ENCODE results near the gene COL5A2.

The COL5A2 gene

DNA sequence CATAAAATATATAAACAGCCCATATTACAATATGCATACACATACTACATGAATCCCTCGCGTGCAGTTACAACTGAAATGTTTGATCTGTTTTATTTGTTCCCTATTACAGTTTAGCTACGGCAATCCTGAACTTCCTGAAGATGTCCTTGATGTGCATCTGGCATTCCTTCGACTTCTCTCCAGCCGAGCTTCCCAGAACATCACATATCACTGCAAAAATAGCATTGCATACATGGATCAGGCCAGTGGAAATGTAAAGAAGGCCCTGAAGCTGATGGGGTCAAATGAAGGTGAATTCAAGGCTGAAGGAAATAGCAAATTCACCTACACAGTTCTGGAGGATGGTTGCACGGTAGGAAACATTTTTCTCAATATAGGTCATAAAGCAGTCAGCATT is 169.0 kb downstream of the COL5A2 start:
- no peak overlapping the region for H3K4me3 ChIP-seq (ENCODE audit: low read depth, low read length)

DNA sequence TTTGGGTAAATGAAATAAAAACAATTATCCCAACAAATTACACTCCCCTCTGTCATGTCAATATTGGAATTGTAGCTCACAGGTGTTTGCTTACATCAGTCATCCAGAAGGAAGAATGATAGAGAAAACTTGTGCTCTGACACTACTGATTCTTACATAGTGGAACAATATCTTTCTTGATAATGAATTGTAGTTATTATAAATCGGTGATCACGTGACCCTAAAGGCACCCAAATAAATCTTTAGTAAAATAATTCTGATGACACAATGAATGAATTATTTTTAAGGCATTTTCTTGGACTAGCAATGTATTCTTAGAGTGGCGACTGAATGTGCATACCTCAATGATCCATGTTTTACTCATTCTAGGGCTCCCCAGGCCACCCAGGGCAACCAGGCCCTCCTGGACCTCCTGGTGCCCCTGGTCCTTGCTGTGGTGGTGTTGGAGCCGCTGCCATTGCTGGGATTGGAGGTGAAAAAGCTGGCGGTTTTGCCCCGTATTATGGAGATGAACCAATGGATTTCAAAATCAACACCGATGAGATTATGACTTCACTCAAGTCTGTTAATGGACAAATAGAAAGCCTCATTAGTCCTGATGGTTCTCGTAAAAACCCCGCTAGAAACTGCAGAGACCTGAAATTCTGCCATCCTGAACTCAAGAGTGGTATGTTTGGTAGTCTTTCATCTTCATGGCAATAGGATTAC is 170.9 kb downstream of the COL5A2 start:
- H3K4me3 ChIP-seq (ENCODE audit: low read depth, low read length), result no peak overlapping the region

DNA sequence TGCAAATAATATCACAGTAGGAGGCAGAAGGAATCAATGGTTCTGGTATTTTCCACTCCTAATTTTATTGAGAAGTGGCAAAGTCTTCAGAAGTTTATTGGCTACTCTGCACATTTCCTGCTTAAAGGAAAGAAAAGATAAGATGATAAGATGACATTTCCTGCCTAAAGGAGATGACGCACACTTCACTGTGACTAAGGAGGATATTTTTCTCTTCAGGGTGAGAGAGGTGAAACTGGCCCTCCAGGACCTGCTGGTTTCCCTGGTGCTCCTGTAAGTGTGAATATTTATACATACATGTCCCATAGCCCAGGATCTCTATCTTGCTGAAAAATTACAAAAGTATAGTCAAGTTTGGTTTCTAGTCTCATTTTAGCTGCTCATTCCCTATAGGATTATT is 177.5 kb downstream of the COL5A2 start:
- no peak overlapping the region for H3K4me3 ChIP-seq (ENCODE audit: low read depth, low read length)

DNA sequence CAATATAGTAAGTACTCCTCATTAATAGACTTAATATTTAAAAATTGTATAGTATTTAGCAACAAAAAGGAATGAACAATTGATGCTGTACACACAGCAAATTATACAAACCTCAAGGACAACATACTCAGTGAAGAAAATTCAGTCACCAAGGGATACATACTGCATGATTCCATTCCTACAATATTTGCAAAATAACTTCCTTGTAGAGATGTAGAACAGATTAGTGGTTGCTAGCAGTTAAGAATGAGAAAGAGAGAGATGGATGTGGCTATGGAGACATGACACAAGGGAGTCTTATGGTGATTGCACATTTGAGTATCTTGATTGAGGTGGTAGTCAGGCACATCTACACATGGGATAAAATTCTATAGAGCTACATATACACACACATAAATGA is 179.3 kb downstream of the COL5A2 start:
- H3K4me3 ChIP-seq (ENCODE audit: low read depth, low read length), result no peak overlapping the region

DNA sequence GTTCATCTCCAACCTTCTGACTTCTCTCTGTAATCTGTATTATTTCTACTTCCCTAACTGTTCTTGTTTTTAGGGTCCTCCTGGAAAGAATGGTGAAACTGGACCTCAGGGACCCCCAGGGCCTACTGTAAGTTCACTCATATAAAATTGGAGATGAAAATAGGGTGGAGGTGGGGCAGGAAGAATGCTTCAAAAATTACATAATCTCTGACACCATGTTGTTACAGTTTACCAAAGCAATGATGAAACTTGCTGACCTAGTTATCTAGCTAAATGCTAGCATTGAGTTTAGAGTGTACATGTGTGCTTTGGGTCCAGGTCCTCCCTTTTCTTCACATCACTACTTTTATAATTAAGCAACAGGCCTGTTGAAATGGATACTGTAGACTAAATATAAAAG is 182.3 kb downstream of the COL5A2 start:
- H3K4me3 ChIP-seq (ENCODE audit: low read depth, low read length), result no peak overlapping the region

DNA sequence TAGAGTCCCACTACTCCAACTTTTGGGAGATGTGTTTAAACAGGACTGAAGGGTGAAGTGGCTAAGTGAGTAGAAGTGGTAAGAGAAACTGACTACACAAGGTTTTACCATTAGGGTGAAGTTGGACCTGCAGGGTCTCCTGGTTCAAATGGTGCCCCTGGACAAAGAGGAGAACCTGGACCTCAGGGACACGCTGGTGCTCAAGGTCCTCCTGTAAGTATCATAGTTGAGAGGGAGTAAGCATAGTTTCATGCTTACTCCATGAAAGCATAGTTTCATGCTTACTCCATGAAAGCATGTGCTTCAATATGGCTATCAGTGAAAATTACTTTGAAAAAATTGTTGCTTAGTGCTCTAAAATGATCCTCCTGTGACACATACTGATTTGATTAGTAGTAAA is 186.3 kb downstream of the COL5A2 start:
- no peak overlapping the region for H3K4me3 ChIP-seq (ENCODE audit: low read depth, low read length)

DNA sequence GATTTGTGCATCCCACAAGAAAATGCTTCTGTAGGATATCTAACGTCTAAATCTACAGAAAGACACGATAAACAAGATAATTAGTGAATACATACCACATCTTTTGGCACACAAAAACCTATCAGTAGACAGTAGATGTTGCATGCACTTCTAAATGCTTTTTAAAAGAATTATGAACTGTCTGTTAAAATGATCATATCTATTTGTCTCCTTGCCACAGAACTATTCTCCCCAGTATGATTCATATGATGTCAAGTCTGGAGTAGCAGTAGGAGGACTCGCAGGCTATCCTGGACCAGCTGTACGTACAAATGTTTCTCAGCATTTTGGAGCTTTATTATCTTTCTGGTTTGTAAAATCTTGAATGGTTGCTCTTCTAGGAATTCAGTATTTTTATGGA is 192.7 kb downstream of the COL5A2 start:
- H3K4me3 ChIP-seq (ENCODE audit: low read depth, low read length), result no peak overlapping the region

DNA sequence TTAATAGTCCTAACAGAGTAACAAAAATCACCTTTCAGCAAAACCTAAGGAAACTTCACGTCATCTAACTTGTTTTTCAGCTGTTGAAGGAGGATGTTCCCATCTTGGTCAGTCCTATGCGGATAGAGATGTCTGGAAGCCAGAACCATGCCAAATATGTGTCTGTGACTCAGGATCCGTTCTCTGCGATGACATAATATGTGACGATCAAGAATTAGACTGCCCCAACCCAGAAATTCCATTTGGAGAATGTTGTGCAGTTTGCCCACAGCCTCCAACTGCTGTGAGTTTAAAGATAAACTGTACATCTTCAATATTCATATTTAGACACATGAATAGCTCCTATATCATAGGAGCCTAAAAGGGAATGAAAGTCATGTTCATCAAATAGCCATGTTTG is 194.9 kb downstream of the COL5A2 start:
- no peak overlapping the region for H3K4me3 ChIP-seq (ENCODE audit: low read depth, low read length)

DNA sequence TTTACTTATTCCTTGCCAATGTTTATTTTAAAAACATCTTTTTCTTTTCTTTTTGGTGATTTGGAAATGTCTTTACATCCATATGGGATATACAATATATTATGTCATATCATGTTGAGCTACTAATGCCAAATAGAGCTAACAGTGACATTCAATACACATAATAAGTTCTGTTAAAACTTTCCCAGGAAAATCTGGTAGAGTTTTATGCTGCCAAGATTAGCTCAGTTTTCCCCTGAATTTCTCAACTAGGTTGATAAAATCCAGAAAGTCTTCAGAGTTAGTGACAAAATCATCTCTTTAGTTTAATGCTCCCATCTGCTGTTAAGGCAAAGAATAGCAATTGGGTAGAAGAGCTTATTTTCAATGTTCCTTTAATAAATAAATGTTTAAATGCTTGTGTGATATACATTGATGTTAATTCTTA is 195.5 kb downstream of the COL5A2 start:
- no peak overlapping the region for H3K4me3 ChIP-seq (ENCODE audit: low read depth, low read length)

DNA sequence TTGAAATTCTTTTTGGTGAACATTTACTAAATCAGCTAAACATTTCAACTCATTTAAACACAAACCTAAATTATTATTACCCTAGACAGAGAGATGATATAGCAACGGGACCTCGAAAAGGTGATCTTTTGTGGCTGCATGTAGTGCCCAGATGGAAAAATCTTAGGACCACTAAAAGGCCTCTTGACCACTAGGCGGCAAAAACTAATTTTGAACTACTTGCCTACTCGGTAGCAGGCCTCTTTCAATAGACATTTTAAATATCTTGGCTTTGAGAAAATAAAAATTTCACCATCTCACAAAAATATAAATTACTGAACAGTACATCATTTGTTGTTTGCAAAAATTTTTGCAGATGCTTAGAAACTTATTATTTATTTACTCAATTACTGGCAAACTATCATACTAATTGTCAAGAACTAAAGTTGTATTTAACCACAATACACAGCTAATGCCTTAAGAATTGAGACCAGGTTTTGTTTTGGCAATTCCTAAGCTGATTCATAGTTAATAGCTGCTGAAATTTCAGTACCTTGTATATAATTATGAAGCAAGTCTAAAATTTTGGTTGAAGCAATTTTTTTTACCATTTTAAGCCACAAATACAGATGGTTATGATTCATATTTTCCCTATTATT is 196.0 kb downstream of the COL5A2 start:
- H3K4me3 ChIP-seq (ENCODE audit: low read depth, low read length), result no peak overlapping the region
